RCC 7860 (cell line): ENCODE measurements around the gene BCAT1.
"Not testable (repeated sequence)": the region's sequence is repeated elsewhere in the genome, so short reads cannot be mapped to it uniquely, and the experiment has no call there.

Experiments used
- DNase-seq: peaks from one replicate; pipeline ENCODE4 v3.0.0-alpha.2; 2015; ENCODE audit warnings: low spot score
- FAIRE-seq: peaks from 2 replicates; lab custom pipeline; 2012; peaks lifted over from hg19 to GRCh38; lab: Jason Lieb, UNC

BCAT1 gene

GRCh38 chr12:24860546-24860945 lies 88.4 kb downstream of the BCAT1 start:
- FAIRE-seq, result no peak
- no peak for DNase-seq

GRCh38 chr12:24856541-24856940 lies 92.4 kb downstream of the BCAT1 start:
- FAIRE-seq, result no peak
- no peak for DNase-seq

DNA sequence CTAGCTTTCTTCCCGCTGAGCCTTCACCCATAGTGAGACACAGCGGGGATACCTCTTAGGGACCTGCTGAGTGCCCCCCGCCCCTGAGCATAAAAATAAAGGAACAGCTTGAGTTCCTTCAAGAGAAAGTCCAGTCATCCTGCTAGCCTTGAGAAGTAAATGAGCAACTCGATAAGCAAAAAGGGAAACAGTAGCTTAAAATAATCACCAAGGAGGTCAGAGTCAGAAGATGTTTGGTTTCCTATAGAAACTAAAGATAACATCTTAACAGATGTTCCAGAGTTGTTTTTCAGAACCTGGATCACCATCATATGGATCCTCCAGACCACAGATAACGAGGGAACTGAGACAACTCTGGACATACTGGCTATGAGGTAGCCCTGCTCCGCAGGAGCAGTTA lies 94.0 kb downstream of the BCAT1 start:
- FAIRE-seq (no peak), DNase-seq (no peak)

GRCh38 chr12:24854017-24854416 lies 94.9 kb downstream of the BCAT1 start:
- FAIRE-seq (no peak), DNase-seq (no peak)

DNA sequence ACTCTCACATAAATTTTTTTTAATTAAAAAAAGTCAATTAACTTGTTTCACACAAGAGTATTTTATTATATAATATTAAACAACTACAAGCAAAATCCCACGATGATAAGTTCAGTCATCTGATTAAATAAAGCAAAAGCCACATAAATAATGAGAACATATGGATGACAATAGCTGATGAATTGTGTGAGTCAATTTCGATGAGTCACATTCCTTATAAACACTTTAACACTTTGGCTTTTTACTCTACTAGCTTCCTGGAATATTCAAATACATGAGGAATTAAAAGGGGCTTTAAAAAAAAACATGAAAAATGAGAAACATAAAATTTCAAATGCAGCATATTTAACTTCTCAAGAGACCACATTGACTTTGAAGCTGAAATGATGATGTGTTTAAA lies 95.3 kb downstream of the BCAT1 start:
- FAIRE-seq, result peak; percentile 89
- DNase-seq, result peak; percentile 47

DNA sequence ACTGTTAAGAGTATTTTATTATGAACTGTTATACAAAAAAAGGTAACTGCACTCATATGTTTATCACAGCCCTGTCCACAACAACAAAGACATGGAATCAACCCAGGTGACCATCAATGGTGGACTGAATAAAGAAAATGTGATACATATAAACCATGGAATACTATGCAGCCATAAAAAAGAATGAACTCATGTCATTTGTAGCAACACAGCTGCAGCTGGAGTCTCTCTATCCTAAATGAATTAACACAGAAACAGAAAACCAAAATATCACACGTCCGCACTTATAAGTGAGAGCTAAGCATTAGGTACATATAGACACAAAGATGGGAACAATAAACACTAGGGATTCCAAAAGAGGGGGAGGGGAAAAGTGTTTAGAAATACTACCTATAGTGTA lies 95.8 kb downstream of the BCAT1 start:
- no peak for FAIRE-seq
- DNase-seq, result no peak

DNA sequence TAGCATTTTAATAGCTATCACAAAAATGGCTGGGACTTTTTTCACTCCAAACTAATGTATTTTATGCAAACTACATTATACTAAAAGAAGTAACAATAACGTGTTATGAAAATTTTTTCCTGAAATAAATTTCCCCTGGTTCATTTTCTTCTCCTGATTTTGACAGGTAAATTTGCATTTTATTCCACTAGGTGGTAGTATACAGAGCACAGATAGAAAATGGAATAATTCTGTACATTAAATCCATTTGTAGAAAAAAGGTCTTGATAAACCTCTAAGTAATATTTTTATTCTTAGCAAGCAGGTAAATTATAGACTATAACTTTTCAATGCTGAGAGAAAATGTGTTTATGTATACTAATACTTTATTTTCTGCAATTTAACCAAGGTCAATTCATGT lies 96.5 kb downstream of the BCAT1 start:
- peak; percentile 54 for FAIRE-seq
- no peak for DNase-seq

DNA sequence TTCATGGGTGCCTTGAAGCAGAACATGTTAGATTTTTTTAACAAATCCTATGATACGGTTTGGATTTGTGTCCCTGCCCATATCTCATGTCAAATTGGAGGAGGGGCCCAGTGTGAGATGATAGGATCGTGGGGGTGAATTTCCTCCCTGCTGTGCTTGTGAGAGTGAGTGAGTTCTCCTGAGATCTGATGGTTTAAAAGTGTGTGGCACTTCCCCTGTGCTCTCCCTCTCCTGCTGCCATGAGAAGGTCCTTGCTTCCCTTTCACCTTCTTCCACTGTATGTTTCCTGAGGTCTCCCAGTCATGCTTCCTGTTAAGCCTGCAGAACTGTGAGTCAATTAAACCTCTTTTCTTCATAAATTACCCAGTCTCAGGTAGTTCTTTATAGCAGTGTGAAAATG lies 97.0 kb downstream of the BCAT1 start:
- not testable (repeated sequence) for DNase-seq, FAIRE-seq

DNA sequence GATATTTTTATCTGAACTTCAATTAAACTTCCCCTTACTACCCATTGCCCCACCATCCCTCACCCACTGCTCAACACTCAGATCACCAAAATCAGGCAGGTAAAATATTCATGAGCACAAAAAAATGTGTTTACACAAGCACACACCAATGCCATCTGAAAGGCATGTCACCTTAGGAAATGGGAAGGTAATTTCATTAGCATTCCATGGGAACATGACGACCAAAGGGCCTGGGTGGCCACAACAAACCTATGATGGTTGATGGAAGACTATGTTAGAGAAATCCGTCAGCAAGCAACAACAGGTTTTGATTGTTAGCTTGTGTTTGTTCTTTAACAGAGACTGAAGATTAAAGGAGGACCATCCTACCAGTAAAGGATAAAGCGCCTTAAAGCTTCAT lies 97.6 kb downstream of the BCAT1 start:
- FAIRE-seq, result no peak
- no peak for DNase-seq

DNA sequence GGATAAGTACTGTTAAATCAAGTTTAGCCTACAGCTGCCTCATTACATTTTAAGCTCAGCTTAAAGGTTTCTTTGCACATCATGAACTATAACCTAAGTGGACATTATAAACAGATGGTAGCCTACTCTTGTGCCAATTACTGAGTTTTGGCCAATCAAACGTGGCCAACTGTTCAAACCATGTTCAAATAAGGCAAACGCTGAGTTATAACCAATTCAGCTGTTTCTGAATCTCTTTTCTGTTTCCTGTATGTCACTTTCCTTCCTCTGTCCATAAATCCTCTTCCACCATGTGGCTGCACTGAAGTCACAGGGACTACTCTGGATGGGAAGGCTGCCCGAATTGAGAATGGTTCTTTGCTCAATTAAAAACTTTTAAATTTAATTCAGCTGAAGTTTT lies 98.4 kb downstream of the BCAT1 start:
- FAIRE-seq, result no peak
- no peak for DNase-seq

- no peak for FAIRE-seq
Measured at GRCh38 chr12:24848941-24849477, 99.9 kb downstream of the BCAT1 start.

DNA sequence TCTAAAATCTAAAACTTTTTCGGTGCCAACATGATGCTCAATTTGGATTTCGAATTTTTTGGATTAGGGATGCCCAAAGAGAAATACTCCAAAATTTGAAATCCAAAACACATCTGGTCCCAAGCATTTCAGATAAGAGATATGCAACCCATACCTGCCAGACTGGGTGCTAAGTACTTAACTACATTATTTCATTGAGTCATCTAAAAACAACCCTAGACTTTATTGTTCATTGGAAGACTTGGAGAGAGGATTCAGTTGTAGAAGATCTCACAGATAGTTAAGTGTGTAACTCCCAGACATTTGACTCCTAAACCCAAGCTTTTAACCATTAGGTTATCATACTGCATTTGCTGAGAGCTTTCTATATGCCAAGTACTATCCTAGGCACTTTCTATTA lies 102.2 kb downstream of the BCAT1 start:
- DNase-seq, result no peak

More at GRCh38 chr12:24848941-24849477, 99.9 kb downstream of the BCAT1 start:
- DNase-seq, result no peak

DNA sequence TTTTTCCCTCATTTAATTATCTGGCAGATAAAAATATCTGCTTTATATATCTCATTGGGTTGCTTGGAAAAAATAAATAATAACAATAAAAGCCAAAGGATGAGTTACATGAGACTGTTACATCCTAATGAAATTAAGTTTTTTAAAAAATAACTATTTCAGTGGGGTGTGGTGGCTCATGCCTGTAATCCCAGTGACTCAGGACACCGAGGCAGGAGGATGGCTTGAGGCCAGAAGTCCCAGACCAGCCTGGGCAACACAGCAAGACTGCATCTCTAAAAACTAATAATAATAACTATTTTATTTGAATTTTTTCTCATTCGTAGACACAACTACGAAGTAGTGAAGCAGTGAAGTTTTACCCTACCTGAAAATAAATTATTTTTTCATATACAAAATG lies 103.3 kb downstream of the BCAT1 start:
- peak; percentile 51 for FAIRE-seq
- no peak for DNase-seq

More for the DNA sequence above, 102.2 kb downstream of the BCAT1 start:
- no peak for FAIRE-seq

DNA sequence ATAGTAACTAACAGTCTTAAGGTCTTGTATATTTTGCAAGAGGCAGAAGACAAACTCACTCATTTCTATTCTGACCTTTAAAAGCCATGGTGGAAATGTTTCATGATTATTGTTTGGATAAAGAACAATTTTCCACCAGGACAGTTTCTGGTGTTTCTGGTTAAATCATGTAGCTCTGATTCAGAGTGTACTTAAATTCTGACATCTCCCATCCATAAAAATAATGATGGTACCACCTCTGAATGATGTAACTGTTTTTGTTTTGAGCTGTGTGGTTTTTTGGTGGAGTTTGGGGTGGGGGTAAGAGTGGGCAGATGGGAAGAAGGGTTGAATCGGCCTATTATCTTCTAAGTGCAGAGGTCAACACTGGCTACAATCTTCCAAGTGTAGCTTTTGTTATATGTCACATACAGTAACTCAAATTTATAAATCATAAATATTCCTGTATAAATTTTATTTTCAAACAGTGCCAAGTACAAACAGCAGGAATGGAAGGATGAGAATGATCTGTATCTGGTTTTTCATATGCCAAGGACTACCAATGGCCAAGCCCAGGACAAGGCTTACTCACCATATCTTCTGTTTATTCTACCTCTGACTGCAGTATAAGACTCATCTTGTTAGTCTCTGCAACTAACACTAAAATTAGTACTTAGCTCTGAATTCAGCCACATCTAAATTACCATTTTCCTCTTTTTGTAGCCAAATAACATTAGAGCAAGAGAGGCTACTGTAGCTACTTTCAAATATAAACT lies 108.7 kb downstream of the BCAT1 start:
- DNase-seq (no peak), FAIRE-seq (no peak)

DNA sequence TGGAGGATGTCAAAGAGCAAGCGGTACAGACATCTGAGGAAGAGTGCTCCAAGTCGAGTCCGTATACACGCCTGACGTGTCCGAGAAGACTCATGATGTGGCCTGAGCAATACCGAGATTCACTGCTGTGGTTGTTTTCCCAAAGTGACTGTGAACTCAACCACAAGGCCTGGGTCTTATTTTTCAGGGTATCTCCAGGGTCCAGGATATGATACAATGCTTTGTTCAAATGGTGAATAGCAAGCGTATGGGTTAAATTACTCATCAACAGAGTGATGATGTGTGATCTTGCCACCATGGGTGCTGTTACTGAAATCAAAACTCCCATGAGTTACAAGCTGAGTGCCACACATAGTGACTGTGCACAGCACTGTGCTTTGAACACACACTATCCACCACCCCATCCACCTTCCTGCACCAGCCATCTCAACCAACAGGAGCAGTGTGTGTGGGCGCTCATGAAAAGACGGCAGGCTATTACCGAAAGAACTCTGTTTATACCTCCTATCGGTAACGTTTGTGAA lies 109.6 kb downstream of the BCAT1 start:
- no peak for DNase-seq
- FAIRE-seq, result no peak

- FAIRE-seq, result no peak
- no peak for DNase-seq
Measured at GRCh38 chr12:24838531-24838950, 110.4 kb downstream of the BCAT1 start.

DNA sequence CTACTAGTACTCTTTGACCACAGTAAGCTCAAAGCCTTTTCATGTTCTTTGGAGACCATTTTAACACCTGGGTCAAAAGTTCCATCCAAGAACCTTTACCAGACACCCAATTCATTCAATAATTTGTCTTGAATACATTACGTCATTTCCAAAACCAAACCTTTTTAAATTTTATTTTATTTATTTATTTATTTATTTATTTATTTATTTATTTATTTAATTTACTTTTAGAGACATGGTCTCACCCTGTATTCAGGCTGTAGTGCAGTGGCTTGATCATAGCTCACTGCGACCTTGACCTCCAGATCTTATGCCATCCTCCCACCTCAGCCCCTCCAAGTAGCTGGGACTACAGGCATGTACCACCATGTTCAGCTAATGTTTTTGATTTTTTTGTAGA lies 113.5 kb downstream of the BCAT1 start:
- FAIRE-seq, result no peak
- no peak for DNase-seq

DNA sequence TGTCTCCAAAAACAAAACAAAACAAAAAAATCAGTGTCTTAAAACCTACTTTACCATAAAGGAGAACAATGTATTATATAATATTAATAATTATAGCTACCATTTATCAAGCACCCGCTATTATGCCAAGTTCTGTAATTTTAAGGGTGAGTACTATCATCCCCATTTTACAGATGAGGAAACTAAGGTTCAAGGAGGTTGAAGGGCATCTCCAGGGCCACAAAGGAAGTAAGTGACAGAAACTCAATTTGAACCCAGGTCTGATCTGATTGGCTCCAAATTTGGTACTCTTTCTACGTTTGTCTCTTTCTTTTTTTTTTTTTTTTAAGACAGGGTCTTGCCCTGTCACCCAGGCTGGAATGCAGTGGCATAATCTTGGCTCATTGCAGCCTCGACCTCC lies 115.4 kb downstream of the BCAT1 start:
- DNase-seq (no peak), FAIRE-seq (no peak)

DNA sequence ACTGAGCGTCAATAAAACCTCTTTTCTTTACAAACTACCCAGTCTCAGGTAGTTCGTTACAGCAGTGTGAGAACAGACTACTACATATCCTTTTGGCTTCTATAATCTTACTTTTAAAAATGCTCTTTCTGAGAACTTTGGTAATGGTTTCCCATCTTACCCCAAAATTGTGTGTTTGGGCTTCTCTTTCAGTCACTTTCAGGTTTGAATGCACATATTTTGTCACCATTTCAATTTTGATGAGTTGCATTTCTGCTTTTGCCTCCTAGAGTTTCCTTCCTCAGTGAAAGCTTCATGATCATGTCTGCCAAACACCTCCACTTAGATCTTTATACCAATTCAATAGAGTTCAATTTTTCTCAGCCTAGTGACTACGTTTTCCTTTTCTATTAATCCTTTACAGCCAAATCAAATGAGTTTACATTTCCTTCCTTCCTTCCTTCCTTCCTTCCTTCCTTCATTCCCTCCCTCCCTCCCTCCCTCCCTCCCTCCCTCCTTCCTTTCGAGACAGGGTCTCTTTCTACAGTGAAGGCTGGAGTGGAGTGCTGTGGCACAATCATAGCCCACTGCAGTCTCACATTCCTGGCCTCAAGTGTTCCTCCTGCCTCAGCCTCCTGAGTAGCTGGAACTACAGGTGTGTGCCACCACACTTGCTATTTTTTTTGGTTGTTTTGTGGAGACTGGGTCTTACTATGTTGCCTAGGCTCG lies 124.9 kb downstream of the BCAT1 start:
- DNase-seq (no peak), FAIRE-seq (no peak)

DNA sequence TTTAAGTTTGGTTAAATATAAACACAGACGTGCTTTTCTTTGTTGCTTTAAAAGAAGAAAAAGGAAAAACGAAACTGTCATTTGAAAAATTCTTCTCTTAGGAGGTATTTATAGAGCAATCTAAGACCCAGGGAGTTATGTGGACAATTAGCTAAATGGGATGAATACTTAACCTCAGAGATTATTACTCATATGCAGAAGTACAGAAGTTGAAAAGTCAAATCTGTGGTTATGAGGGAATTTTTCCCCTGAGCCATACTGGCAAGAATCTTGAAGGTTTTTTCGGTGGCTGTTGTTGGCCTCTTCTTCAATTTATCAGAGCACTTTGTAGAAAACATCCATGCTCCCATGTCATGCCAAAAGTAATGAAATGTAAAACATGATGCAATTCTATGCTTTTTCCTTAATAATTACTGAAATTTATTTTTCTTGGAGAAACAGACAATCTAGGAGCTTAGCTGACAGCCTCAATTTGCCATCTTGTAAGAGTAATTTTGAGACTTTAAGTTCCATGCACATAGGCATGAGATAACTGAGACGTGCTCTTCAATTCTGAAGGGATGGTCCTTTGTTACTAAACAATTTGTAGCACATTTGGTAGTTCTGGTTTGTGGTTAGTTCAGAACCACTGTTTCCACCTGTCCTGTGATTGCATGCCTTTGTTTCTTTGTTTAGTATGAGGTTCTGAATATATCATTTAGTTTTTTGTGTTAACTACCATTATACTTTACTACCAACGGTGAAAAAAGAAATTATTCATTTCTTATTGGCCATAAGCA lies 126.6 kb downstream of the BCAT1 start:
- peak; percentile 46 for DNase-seq
- peak; percentile 74 for FAIRE-seq

DNA sequence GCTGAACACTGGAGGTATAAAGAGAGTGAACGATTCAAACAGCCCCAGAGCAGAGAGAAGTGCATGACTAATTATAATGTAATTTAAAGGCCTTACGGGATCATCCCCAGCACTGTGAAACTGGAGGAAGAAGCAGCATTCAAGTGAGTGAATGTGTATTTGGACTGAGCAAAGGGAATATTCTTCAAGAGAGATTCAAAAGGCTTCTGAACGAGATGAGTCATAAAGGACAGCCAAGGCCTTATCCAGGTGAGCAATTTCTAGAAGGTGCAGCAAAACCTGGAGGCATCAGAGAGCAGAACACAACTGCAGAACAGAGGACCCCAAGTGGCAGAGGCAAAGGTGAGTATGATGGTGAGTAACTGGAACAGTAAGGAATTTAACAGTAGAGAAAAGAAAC lies 127.2 kb downstream of the BCAT1 start:
- peak; percentile 67 for DNase-seq
- peak; percentile 66 for FAIRE-seq
